Fibroblast of pulmonary artery (primary cell): Measurements from ENCODE around the gene SEMA5A.
"Not testable (repeated sequence)": the region's sequence is repeated elsewhere in the genome, so short reads cannot be mapped to it uniquely, and the experiment has no call there.

Experiments used
- DNase-seq: peaks from one replicate; pipeline ENCODE4 v3.0.0-alpha.2; 2010; ENCODE audit warnings: low read depth
- H3K4me3 ChIP-seq: replicated peaks from 2 replicates; pipeline ENCODE4 v1.5.1; 2011; ENCODE audit warnings: low read depth, mild to moderate bottlenecking, control low read depth, low read length, moderate library complexity
- TF ChIP-seq, protein P1 (sequence below): IDR thresholded peaks from 2 replicates; pipeline ENCODE4 v1.5.1; 2011; ENCODE audit warnings: mild to moderate bottlenecking, control low read depth, low read length, inconsistent platforms; ENCODE audit errors: missing control alignments

The SEMA5A gene

GRCh38 chr5:9356351-9356825 is 189.5 kb downstream of the SEMA5A start:
- DNase-seq = no peak
- TF ChIP-seq, protein P1, sequence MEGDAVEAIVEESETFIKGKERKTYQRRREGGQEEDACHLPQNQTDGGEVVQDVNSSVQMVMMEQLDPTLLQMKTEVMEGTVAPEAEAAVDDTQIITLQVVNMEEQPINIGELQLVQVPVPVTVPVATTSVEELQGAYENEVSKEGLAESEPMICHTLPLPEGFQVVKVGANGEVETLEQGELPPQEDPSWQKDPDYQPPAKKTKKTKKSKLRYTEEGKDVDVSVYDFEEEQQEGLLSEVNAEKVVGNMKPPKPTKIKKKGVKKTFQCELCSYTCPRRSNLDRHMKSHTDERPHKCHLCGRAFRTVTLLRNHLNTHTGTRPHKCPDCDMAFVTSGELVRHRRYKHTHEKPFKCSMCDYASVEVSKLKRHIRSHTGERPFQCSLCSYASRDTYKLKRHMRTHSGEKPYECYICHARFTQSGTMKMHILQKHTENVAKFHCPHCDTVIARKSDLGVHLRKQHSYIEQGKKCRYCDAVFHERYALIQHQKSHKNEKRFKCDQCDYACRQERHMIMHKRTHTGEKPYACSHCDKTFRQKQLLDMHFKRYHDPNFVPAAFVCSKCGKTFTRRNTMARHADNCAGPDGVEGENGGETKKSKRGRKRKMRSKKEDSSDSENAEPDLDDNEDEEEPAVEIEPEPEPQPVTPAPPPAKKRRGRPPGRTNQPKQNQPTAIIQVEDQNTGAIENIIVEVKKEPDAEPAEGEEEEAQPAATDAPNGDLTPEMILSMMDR = no peak
- no peak overlapping the region for H3K4me3 ChIP-seq

GRCh38 chr5:9354336-9355081 is 191.4 kb downstream of the SEMA5A start:
- no peak for DNase-seq
- no peak overlapping the region for H3K4me3 ChIP-seq
- TF ChIP-seq, protein P1 = no peak

DNA sequence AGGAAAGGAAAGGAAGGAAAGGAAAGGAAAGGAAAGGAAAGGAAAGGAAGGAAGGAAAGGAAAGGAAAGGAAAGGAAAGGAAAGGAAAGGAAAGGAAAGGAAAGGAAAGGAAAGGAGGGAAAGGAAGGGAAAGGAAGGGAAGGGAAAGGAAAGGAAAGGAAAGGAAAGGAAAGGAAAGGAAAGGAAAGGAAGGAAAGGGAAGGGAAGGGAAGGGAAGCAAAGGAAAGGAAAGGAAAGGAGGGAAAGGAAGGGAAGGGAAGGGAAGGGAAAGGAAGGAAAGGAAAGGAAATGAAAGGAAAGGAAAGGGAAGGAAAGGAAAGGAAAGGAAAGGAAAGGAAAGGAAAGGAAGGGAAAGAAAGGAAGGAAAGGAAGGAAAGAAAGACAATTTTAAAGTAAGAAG is 192.8 kb downstream of the SEMA5A start:
- DNase-seq, H3K4me3 ChIP-seq: not testable (repeated sequence)

DNA sequence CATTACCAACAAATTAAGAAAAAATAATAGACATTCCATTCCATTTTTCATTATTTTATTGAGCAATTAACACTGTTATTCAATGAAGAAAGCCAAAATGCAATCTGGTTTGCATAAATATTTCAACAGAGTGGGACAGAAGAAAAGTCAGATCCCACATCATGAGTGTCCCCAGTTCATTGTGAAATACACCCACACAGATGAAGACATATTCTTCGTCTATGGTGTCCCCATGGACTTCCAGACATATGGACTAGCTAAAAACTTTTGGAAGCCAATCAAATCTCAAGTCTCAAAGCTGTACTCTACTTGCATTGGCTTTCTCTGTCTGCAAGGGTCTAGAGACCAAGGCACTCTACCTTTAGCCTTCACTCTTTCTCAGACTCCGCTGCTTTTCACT is 194.3 kb downstream of the SEMA5A start:
- TF ChIP-seq, protein P1 = no peak
- DNase-seq = peak; percentile 66
- no peak overlapping the region for H3K4me3 ChIP-seq

GRCh38 chr5:9350301-9350797 is 195.5 kb downstream of the SEMA5A start:
- peak; percentile 37 for DNase-seq
- TF ChIP-seq, protein P1 = no peak
- no peak overlapping the region for H3K4me3 ChIP-seq

DNA sequence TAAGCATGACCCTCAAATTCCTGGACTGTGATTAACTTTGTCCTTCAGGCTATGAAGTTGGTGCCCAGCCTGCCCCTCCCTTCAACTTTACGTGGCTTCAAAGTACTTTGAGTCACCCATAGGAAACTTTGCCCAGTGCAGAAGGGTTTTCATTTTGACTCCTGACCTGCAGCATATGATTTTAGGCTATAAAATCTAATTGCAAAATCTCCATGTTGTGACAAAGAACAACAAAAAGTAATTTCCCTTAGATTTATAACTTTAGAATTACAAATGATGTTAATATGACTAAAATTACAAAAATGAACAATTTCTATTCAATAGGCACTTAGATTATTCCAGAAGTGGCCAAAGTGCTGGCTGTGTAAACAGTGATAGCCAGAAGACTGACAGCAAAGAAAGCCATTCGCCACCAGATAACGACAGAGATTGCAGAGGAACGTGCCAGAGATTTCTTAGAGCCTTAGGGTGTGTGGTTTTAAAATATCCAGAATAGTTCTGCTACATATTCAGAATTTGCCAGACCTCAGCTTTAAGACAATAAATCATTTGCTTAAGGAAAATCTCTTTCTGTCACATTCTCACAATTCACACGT is 197.4 kb downstream of the SEMA5A start:
- H3K4me3 ChIP-seq = no peak overlapping the region
- TF ChIP-seq, protein P1 = no peak
- peak; percentile 47 for DNase-seq

- DNase-seq = no peak
- TF ChIP-seq, protein P1 = no peak
- H3K4me3 ChIP-seq = no peak overlapping the region
Observed at GRCh38 chr5:9347541-9348295, 198.2 kb downstream of the SEMA5A start.
